GM21576 (cell line): Measurements from ENCODE around the gene AARS1.
"Not testable (repeated sequence)": the region's sequence is repeated elsewhere in the genome, so short reads cannot be mapped to it uniquely, and the experiment has no call there.

ENCODE experiments used
- ATAC-seq: cut with Tn5 transposase; IDR thresholded peaks from one replicate; pipeline ENCODE4 v1.9.1; 2021; ENCODE audit warnings: mild to moderate bottlenecking, moderate library complexity; ENCODE audit not compliant: unreplicated experiment

Gene AARS1

DNA sequence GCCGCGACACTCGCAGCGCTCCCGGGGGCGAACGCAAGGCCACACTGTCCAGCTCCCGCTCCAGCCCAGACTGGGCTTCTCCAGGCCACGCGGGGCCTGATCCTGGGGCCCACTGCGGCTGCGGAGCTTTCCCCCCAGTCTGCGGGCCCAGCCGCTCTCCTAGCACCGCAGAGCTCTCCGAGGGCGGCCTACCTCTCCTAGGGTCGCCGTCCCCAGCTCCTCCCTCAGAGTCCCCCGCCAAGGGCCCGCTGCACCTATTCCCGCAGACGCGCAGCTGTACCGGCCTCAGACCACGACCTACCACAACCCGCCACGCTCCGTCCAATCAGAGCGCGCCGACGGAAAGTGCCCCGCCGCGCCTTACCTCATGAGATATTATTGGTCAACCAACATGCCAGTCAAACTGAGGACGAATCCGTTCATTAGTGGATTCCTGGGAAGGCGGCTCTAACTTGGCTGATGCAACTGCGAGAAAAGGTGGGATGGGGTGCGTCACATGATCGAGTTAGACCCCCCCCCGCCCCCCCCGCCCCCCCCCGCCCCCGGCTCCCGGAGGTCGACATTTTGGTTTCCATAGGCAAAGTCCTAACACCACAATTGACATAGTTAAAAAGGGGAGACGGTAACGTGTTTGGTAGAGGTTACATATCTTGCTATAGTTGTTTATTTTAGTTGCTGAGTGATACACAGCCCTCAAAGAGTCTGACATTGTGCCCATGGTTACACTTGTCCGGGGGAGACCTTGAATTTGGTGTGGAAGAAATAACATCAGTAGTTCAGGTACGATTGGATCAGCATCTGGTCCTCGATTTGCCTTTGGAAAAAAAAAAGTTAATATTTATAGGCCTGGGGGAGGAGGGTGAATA is at the start of gene AARS1:
Gene AARS1, minus strand, starts transcription at position 278 of the 866 bp plus-strand sequence. CDS start 6,743 bp downstream, outside the sequence.
- peak; percentile 97 for ATAC-seq

DNA sequence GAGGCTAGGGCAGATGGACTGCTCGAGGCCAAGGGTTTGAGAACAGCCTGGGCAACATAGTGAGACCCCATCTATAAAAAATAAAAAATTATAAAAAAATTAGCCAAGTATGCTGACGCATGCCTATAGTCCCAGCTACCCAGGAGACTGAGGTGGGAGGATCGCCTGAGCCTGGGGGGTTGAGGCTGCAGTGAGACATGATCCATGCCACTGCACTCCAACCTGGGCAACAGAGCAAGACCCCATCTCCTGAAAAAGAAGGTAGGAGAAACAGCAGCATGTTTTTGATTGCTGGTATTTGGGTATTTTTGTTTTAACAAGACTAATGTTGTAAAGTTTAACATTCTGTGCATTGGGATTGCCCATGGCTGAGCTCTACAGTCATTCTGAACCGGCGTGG is 48.5 kb upstream of the AARS1 start:
- no peak for ATAC-seq

DNA sequence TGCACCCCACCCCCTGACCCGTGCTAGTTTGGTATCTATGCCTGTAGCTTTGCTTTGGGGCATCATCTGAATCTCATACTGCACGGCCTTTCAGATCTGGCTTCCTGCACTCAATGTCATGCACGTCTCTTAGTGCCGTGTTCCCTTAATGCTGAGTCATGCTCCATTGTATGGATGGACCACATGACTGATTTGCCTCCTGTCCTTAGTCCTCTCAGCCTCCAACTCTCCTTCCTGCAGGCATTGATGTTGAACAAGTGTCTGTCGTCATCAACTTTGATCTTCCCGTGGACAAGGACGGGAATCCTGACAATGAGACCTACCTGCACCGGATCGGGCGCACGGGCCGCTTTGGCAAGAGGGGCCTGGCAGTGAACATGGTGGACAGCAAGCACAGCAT is 43.4 kb upstream of the AARS1 start:
- ATAC-seq, result not testable (repeated sequence)

DNA sequence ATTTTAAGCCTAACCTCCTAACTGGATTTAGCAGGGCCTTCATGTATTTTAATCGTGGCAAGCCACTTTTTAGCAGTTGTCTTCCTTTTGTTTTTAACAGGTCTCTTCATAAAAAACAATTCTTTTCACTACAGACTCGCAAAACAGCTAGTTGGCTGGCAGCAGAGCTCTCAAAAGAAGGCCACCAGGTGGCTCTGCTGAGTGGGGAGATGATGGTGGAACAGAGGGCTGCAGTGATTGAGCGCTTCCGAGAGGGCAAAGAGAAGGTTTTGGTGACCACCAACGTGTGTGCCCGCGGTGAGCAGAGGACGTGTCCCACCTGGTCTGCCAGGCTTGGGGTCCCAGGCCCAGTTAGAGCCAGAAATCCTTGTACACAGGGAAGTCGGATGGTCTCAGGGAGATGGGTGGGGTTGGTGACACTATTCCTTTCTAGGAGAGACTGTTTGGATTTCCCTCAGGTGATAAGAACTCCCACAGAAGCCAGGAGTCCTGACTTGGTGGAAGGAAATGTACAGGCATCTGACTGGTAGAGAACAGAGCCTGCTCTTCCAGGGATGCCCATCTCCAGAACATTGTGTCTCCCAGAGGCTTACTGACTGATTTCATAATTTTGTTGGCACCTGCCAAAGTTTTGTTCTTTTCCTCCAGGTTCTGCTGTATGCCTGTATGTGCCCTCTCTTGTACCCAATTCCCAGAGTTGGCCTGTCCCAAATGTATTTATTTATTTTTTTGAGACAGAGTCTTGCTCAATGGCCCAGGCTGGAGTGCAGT is 42.5 kb upstream of the AARS1 start:
- no peak for ATAC-seq

DNA sequence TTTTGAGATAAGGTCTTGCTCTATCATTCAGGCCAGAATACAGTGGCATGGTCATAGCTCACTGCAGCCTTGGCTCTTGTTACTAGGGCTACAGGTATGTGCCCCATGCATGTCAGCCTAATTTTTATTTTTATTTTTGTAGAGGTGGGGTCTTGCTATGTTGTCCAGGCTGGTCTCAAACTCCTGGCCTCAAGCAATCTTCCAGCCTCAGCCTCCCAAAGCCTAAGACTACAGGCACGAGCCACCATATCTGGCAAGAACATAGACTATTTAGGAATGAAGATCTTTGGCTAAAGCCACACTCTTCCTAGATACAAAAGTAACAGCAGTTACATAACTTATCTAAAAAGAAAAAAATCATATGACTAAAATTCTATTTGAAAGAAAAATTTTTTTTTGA is 41.8 kb upstream of the AARS1 start:
- no peak for ATAC-seq

DNA sequence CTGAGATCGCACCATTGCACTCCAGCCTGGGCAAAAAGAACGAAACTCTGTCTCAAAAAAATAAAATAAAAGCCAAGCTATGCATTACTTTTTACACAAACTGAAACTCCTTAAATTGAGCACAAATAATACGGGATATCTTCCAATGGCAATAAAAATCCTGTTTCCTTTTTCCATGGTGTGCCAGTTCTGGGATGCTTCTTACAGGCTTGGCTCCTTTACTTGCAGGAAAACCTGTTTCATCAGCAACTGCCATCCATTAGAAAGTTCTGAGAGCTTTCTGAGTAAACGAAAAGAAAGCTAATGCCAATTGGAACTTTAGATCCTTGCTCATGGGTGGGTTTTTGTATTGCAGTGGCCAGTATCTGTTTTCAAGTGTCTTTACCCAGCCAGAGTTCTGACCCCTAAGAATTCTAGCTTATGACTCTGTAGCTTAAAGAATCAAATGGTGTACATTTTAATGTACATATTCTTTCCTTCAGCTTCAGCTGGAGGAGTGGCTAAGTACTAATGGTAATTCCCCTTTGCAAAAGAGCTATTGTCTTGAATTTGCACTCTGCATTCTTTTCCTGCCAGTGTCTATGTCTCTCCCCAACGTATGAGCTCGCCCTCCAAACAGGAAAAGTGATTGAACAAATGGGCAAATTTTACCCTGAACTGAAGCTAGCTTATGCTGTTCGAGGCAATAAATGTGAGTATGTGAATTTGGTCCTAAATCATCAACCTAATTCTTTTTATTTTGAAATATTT is 35.9 kb upstream of the AARS1 start:
- no peak for ATAC-seq

DNA sequence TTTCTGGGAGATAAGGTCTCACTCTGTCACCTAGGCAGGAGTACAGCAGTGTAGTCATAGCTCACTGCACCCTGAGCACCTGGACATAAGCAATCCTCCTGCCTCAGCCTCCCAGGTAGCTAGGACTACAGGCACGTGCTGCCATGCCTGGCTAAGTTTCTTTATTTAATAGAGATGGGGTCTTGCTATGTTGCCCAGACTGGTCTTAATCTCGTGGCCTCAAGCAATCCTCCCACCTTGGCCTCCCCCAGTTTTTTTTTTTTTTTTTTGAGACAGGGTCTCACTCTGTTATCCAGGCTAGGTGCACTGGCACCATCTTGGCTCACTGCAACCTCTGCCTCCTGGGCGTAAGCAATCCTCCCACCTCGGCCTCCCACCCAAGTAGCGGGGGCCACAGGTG is 30.8 kb upstream of the AARS1 start:
- ATAC-seq, result no peak

DNA sequence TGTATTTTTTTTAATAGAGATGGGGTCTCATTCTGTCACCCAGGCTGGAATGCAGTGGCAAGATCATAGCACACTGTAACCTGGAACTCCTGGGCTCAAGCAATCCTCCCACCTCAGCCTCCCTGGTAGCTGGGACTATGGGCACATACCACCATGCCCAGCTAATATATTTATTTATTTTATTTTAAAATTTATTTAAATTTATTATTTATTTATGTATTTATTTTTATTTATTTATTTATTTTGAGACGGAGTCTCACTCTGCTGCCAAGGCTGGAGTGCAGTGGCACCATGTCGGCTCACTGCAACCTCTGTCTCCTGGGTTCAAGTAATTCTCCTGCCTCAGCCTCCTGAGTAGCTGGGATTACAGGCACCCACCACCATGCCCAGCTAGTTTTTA is 18.4 kb upstream of the AARS1 start:
- not testable (repeated sequence) for ATAC-seq

DNA sequence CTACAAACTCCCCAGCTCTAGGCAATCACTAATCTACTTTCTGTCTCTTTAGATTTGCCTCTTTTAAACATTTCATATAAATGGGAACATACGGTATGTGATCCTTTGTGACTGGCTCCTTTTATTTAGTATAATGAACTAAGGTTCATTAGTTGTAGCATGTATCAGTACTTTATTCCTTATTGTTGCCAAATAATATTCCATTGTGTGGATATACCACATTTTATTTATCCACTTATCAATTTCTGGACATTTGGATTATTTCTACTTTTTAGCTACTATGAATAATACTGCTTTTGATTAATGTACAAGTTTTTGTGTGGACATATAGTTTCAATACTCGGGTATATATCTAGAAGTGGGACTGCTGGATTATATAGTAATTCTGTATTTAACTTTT is 17.6 kb upstream of the AARS1 start:
- ATAC-seq, result no peak

DNA sequence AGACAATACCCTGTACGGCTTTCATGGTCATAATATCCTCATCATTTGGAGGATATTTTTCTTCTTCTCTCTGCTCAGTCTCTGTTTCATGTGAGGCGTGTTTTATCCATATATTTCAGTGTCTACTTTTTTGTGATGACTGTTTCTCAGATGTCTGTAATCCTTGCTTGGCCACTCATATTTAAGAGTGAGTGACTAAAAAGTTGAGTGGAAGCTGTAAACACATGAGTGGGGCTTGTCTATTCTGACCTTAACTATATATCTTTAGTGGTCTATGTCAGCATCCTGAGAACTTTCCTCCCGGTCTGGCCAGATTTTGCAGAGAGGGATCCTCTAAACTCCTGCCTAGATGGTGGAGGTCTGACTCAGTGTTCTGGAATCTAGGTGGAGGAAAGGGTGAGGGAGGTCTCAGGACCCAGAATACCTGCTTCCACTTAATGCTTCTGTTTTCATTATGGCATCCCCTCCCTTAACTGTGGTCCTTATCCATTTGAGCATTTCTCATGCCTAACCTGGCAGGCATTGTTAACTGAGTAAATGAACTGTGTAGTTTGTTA is 15.7 kb upstream of the AARS1 start:
- ATAC-seq, result no peak

DNA sequence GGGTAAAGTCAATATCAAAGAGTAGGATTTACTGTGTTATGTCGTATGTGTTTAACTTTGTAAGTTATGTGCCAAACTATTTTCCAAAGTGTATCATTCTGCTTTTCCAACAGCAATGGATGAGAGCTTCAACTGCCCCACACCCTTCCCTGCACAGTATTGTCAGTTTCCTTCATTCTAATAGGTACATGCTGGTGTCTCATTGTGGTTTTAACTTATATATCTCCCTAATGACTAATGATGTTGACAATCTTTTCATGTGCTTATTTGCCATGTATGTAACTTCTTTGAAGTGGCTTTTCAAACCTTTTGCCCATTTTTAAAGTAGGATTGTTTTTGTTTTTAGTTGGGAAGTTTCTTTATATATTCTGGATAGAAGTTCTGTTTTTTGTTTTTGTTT is 13.4 kb upstream of the AARS1 start:
- no peak for ATAC-seq

DNA sequence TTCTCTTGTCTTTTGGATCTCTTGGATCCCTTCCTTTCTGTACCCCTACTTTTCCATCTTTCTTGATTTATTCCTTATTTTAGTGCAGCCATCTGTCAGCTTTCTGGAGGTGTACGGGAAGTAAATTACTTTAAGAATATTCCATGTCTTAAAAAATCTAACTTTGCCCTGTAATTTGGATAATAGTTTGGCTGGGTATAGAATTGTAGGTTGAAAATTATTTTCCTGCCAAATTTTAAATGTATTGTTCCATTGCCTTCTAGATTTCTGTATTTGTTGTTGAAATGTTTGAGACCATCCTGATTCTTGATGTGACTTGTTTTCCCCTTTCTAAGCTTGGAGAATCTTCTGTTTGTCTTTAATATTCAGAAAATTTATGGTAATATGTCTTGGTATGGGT is 11.8 kb upstream of the AARS1 start:
- no peak for ATAC-seq

DNA sequence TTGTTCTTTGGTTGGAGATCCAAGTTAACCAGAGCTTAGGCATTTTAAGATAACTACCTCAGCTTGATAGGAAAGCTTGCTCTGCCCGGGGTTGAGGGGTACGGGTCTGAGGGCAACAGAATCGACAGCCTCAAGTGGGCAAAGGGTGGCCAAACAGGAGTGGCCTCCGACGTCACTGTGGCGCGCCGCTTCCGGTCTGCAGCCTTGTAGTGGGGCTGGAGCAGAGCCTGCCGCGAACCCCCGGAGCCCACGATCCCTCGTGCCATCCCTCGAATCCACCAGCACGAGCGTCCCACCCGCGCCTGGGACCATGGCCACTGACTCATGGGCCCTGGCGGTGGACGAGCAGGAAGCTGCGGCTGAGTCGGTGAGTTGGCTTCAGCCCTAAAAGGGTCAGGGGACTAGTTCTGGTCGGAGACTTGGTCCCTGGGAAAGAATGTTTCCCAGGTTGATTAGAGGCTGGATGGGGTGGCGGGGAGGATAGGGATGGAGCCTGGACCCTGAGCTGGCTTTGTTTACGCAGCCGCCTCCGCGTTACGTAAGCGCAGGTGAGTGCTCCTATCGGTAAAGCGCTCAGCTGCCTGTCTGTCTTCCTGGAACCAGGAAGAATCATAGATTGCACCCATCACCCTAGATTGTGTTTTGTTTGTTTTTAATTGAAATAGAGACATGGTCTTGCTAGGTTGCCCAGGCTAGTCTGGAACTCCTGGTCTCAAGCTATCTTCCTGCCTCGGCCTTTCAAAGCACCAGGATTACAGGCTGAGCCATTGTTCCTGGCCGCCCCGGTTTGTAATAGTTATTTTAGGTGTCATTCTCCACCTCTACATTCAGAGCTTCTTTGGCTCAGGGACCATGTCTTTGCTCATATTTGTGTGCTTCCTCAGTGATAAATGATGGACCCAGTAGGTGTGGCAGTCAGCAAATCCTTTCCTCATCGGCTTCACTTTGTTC is 10.0 kb upstream of the AARS1 start, which contains the start of gene DDX19B:
Gene DDX19B, plus strand, starts transcription at position 199 of the 951 bp plus-strand sequence. Its CDS starts 112 bp downstream, at position 311.
- ATAC-seq, result peak; percentile 86

DNA sequence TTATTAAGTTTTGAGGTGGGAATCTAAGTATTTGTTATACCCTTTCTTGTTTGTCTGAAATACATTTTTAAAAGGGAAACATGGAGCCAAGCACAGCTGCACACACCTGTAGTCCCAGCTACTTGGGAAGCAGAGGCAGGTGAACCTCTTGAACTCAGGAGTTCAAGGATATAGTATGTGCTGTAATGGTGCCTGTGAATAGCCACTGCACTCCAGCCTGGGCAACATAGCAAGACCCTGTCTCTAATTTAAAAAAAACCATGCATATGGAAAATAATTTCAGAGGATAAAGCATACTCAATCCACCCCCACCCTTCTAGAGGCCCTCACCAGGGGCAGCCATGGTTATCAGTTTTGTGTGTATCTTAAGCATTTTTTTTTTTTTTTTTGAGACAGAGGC is 6.3 kb upstream of the AARS1 start:
- no peak for ATAC-seq

DNA sequence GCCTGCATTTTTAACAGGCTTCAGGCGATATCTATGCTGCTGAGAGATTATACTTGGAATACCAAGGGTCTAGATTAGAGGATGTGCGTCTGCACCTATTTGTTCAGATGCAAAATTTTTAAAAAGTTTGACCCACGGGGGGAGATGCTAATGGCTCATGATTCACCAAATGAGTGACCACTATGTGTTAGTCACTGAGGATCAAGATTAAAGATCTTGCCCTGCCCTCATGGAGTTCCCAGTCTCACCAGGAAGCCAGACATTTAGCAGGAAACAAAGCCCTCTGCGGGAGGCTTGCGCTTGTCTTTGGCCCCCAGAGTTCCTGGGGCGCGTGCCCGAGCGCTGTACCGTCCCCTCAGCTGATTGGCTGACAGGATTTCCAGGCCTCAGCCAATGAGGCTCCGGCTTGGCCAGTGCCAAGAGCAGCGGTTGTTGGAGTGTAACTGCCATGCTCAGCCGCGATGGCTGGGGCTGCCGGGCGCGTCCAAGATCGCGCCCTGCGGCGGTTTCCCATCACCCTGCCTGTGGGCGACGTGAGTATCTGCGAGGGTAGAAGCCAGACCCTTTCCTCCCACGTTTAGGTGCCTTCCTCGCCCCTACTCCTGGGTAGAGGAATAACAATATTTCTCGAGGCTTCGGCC is 5.2 kb upstream of the AARS1 start:
- ATAC-seq, result no peak

DNA sequence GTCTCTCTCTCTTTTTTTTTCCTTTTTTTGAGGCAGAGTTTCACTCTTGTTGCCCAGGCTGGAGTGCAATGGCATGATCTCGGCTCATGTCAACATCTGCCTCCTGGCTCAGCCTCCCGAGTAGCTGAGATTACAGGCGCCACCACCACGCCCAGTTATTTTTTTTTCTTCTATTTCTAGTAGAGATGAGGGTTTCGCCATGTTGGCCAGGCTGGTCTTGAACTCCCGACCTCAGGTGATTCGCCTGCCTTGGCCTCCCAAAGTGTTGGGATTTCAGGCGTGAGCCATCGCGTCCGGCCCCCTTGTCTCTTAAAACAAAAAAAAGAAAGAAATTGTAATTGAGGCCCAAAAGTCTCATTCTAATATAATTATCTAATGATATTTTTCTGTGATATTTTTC is 2.8 kb upstream of the AARS1 start:
- not testable (repeated sequence) for ATAC-seq

DNA sequence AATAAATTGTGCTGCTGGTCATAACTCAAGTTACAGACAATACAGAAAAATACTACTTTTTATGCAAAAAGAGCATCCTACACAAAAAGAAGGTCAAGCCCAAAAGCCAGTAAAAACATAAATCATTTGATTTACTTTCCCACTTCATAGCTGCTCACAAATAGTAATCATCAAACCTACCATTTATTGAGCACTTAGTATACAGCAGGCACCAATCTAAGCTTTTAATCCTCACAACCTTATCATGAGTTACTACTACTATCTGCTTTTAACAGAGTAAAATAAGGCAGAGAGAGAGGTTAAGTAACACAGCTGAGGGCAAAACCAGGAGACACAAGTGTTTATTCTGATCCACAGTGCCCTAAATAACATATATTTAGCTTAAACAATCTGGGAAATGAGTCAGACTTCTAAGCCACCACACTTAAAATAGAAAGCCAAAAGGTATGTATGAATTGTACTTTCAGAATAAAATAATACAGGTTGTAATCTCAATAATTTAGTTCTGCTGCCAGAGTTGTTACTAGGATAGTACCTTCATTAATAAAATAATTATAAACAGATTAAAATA is 1.7 kb upstream of the AARS1 start:
- no peak for ATAC-seq

DNA sequence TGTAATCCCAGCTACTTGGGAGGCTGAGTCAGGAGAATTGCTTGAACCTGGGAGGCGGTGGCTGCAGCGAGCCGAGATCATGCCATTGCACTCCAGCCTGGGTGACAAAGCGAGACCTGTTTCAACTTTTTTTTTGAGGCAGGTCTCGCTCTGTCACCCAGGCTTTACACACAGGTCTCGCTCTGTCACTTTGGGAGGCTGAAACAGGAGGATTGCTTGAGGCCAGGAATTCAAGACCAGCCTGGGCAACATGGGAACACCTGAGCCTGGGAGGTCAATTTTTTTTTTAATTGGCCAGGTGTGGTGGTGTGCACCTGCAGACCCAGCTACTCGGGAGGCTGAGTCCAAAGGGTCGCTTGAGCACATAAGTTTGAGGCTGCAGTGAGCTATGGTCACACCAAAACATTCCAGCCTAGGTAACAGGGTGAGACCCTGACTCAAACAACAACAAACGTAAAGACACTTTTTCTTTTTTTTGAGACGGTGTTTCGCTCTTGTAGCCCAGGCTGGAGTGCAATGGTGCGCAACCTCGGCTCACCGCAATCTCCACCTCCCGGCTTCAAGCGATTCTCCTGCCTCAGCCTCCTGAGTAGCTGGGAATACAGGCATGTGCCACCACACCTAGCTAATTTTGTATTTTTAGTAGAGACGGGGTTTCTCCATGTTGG is 1.9 kb downstream of the AARS1 start:
- ATAC-seq, result not testable (repeated sequence)
